Measurements from ENCODE around the gene SNX22.

DNA sequence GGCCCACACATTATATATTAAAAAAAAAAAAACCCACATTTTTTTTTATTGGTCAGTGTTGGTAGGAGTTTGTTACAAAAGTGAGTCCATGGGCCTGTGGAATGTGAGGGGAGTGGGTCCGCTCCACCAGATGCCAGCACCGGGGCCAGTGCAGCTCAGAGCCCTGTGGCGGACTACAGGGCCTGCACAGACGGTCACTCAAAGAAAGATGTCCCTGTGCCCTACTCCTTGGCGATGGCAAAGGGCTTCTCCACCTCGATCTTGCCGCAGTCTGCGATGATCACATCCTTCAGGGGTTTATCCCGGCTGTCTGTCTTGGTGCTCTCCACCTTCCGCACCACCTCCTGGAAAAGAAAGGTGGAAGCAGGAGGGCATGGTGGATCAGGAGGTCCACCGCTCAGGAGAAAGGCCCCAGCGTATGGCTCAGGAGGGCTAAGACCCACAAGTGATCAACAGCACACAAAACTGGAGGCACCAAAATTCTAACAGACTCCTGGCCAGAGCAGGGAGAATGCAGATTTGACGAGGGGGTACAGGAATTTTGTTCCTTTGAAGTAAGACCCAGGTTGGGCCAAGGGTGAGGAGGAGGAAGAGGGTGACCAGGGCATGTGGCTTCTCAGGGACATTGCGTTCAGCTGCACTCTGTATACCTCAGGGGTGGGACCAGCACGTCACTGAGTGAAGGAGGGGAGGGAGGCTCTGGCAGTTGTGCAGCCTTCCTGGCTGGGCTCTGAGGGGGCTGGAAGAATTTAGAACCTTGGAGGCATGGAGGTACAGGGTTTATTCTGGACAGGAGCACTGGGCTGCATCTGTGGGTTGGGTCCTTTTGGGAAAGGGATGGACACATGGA lies 4.5 kb downstream of the SNX22 start:
- TF ChIP-seq, protein P1, sequence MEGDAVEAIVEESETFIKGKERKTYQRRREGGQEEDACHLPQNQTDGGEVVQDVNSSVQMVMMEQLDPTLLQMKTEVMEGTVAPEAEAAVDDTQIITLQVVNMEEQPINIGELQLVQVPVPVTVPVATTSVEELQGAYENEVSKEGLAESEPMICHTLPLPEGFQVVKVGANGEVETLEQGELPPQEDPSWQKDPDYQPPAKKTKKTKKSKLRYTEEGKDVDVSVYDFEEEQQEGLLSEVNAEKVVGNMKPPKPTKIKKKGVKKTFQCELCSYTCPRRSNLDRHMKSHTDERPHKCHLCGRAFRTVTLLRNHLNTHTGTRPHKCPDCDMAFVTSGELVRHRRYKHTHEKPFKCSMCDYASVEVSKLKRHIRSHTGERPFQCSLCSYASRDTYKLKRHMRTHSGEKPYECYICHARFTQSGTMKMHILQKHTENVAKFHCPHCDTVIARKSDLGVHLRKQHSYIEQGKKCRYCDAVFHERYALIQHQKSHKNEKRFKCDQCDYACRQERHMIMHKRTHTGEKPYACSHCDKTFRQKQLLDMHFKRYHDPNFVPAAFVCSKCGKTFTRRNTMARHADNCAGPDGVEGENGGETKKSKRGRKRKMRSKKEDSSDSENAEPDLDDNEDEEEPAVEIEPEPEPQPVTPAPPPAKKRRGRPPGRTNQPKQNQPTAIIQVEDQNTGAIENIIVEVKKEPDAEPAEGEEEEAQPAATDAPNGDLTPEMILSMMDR (IDR thresholded peaks at IDR 0.05; ENCODE audit: low read depth, low read length, missing input control) = no peak
- TF ChIP-seq, protein P2, sequence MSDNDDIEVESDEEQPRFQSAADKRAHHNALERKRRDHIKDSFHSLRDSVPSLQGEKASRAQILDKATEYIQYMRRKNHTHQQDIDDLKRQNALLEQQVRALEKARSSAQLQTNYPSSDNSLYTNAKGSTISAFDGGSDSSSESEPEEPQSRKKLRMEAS (IDR thresholded peaks at IDR 0.05) = no peak

Measured in liver (tissue), 2 donors.